B cell (primary cell): Measurements from ENCODE around the gene SYNJ1. TPM values are rescaled to one million over a fixed set of nuclear protein-coding genes. Genes with fewer than 3 reads are reported as not detected.

ENCODE experiments used
- ATAC-seq: fragments of 200-7000 bp; cut with Tn5 transposase; one replicate; pipeline ENCODE4 v1.10.0; 2021; ENCODE audit warnings: low read depth, mild to moderate bottlenecking, moderate number of reproducible peaks, moderate library complexity
- CTCF ChIA-PET: fragments of 350-600 bp; sonication (Branson Sonifier 250); formaldehyde crosslinking; loops from one replicate; lab custom pipeline; 2021; ENCODE audit warnings: antibody characterized with exemption, inconsistent platforms; lab: Charles Lee
- POLR2A ChIA-PET: fragments of 350-600 bp; sonication (Branson Sonifier 250); formaldehyde crosslinking; loops from one replicate; lab custom pipeline; 2021; ENCODE audit warnings: antibody characterized with exemption; lab: Charles Lee
- DNase-seq: peaks from one replicate; pipeline ENCODE4 v3.0.0; 2013
- H2AFZ ChIP-seq: 2 replicates; pipeline ENCODE4 v1.6.1; 2012; ENCODE audit warnings: mild to moderate bottlenecking, low read depth, low read length; ENCODE audit not compliant: insufficient read depth, poor library complexity, severe bottlenecking
- H3K27ac ChIP-seq, 2 donors: 1 replicate in 1 of 2; 2 replicates in 1 of 2; pipeline ENCODE4 v1.5.1; 2012 to 2013; ENCODE audit warnings: low read length in 2 of 2, mild to moderate bottlenecking in 2 of 2, moderate library complexity in 1 of 2
- H3K27me3 ChIP-seq, 4 experiments: fragments of 200-600 bp in 1 of 4; sonication (generic) in 1 of 4; replicated peaks in 1 of 4; 1 replicate in 2 of 4; 2 replicates in 2 of 4; pipeline versions ENCODE4 v1.6.1 to v1.7.0; 2013 to 2016; ENCODE audit warnings: low read length in 3 of 4, mild to moderate bottlenecking in 2 of 4, mixed read lengths in 1 of 4, moderate library complexity in 1 of 4; ENCODE audit not compliant: insufficient read depth in 4 of 4, control insufficient read depth in 3 of 4; ENCODE audit errors: control extremely low read depth in 1 of 4
- H3K36me3 ChIP-seq, 2 experiments: replicated peaks in 1 of 2; 1 replicate in 1 of 2; 2 replicates in 1 of 2; pipeline versions ENCODE4 v1.6.1 to v1.7.1; 2013; ENCODE audit warnings: low read length in 1 of 2; ENCODE audit not compliant: insufficient read depth in 2 of 2, control insufficient read depth in 1 of 2; ENCODE audit errors: control extremely low read depth in 1 of 2, extremely low read depth in 1 of 2
- H3K4me1 ChIP-seq, 2 donors: fragments of 200-600 bp in 1 of 2; sonication (generic) in 1 of 2; 1 replicate in 1 of 2; 2 replicates in 1 of 2; pipeline versions ENCODE4 v1.5.1 to v1.6.1; 2013 to 2017; ENCODE audit warnings: low read length in 2 of 2; ENCODE audit not compliant: control insufficient read depth in 2 of 2, insufficient read depth in 2 of 2
- H3K4me2 ChIP-seq: replicated peaks from 2 replicates; pipeline ENCODE3; 2012; ENCODE audit warnings: mild to moderate bottlenecking, low read depth, low read length; ENCODE audit not compliant: poor library complexity, severe bottlenecking
- H3K4me3 ChIP-seq, 5 experiments: fragments of 200-600 bp in 1 of 5; sonication (generic) in 1 of 5; 1 replicate in 3 of 5; 2 replicates in 2 of 5; pipeline versions ENCODE4 v1.5.1 to v1.7.0; 2011 to 2016; ENCODE audit warnings: low read length in 4 of 5, mild to moderate bottlenecking in 4 of 5, low read depth in 2 of 5, control low read depth in 1 of 5, moderate library complexity in 1 of 5; ENCODE audit not compliant: insufficient read depth in 1 of 5; ENCODE audit errors: control extremely low read depth in 1 of 5, extremely low read depth in 1 of 5
- H3K79me2 ChIP-seq: fragments of 200-600 bp; sonication (generic); one replicate; pipeline ENCODE4 v1.6.0; 2016; ENCODE audit warnings: low read length; ENCODE audit not compliant: control insufficient read depth, insufficient read depth
- H3K9ac ChIP-seq: fragments of 200-600 bp; sonication (generic); 2 replicates; pipeline ENCODE4 v1.6.1; 2017; ENCODE audit warnings: mild to moderate bottlenecking, low read length, moderate library complexity
- H3K9me3 ChIP-seq, 3 donors: one replicate each; pipeline versions ENCODE4 v1.6.1 to v1.7.1; 2013; ENCODE audit warnings: low read length in 2 of 3; ENCODE audit not compliant: control insufficient read depth in 2 of 3, insufficient read depth in 1 of 3; ENCODE audit errors: control extremely low read depth in 1 of 3
- H4K20me1 ChIP-seq: 2 replicates; pipeline ENCODE4 v1.6.0; 2012; ENCODE audit warnings: mild to moderate bottlenecking, low read length; ENCODE audit not compliant: insufficient read depth, control insufficient read depth, poor library complexity, severe bottlenecking
- H3K27ac Mint-ChIP-seq: one replicate; pipeline ENCODE4 v1.8.0; 2021; ENCODE audit warnings: mixed read lengths
- H3K27me3 Mint-ChIP-seq: one replicate; pipeline ENCODE4 v1.8.0; 2021; ENCODE audit warnings: mixed read lengths
- H3K4me1 Mint-ChIP-seq: one replicate; pipeline ENCODE4 v1.8.0; 2021; ENCODE audit warnings: mixed read lengths
- H3K4me3 Mint-ChIP-seq: one replicate; pipeline ENCODE4 v1.8.0; 2021; ENCODE audit warnings: mixed read lengths
- H3K9me3 Mint-ChIP-seq: one replicate; pipeline ENCODE4 v1.8.0; 2022; ENCODE audit warnings: mixed read lengths; ENCODE audit not compliant: insufficient read depth
- EZH2 ChIP-seq: IDR thresholded peaks from 2 replicates; pipeline ENCODE4 v1.6.1; 2012; ENCODE audit warnings: borderline replicate concordance, low read depth, mild to moderate bottlenecking, moderate library complexity, low read length; ENCODE audit not compliant: insufficient read depth, poor library complexity, severe bottlenecking
- WGBS: methylation state at CpG from one replicate; pipeline ENCODE4 v1.1.5; 2013; ENCODE audit warnings: missing lambda C conversion rate; ENCODE audit not compliant: insufficient coverage; 5-methylcytosine and 5-hydroxymethylcytosine counted together
- intact Hi-C: fragments of 100-400 bp; cut with micrococcal nuclease; formaldehyde crosslinking; loops from one replicate; pipeline ENCODE4 v1.10.0; 2022
- polyA plus RNA-seq: library from polyadenylated mRNA; depleted of rRNA; stranded (reverse); fragments of >200 nt; gene quantifications from 2 replicates; pipeline ENCODE4 v1.2.3, GENCODE V29; 2012
- total RNA-seq, 2 donors: library from RNA; stranded (reverse); fragments of 120-200 nt in 1 of 2; gene quantifications; 1 replicate in 1 of 2; 2 replicates in 1 of 2; pipeline versions ENCODE4 v1.2.3 to v1.2.4, GENCODE V29; 2013 to 2022
- TF ChIP-seq, protein P1 (sequence below): fragments of 200-600 bp; IDR thresholded peaks from one replicate; pipeline ENCODE4 v1.8.0; 2022; ENCODE audit warnings: antibody characterized with exemption, mild to moderate bottlenecking

Gene SYNJ1
- total and polyA plus RNA-seq, 2 donors (not counting 1 experiment from before 2014, with no cell fraction given) = 2.2 to 9.4 TPM

DNA sequence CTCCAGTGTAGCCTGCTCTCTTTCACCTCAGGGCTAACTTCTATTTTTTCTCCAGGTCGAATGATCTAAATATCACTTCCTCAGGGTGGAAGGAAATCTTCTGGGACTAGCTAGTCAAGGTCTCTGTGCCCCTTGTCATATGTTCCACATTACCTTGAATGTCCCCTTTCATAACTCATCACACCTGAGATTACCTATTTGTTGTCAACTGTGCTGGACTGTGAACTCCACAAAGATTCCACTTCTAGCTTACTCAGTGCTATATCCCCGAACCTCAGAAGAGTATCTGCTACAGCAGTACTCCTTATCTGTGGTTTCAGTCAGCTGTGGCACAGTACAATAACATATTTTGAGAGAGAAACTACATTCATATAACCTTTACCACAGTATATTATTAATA is 14.6 kb upstream of the SYNJ1 start:
- Histone ChIP-seq H3K9me3 (no peaks in the 10 kb centered on the region), H3K27me3 (no peaks in the 10 kb centered on the region), H3K4me1 (no peaks in the 10 kb centered on the region), H4K20me1 (no peaks in the 10 kb centered on the region), H3K4me2 (no peak overlapping the region), H2AFZ (no peak overlapping the region), H3K27ac (no peak overlapping the region), H3K4me3 (no peak overlapping the region), H3K9ac (no peak overlapping the region), H3K79me2 (no peaks in the 10 kb centered on the region), H3K36me3 (peaks cover 3 to 65% of the 10 kb centered on the region in 2 experiments)
- Mint-ChIP-seq H3K9me3 (no peaks in the 10 kb centered on the region), H3K4me1 (no peaks in the 10 kb centered on the region), H3K4me3 (no peak overlapping the region), H3K27ac (no peak overlapping the region), H3K27me3 (no peaks in the 10 kb centered on the region)
- POLR2A ChIA-PET = no interaction called here
- TF ChIP-seq, protein P1, sequence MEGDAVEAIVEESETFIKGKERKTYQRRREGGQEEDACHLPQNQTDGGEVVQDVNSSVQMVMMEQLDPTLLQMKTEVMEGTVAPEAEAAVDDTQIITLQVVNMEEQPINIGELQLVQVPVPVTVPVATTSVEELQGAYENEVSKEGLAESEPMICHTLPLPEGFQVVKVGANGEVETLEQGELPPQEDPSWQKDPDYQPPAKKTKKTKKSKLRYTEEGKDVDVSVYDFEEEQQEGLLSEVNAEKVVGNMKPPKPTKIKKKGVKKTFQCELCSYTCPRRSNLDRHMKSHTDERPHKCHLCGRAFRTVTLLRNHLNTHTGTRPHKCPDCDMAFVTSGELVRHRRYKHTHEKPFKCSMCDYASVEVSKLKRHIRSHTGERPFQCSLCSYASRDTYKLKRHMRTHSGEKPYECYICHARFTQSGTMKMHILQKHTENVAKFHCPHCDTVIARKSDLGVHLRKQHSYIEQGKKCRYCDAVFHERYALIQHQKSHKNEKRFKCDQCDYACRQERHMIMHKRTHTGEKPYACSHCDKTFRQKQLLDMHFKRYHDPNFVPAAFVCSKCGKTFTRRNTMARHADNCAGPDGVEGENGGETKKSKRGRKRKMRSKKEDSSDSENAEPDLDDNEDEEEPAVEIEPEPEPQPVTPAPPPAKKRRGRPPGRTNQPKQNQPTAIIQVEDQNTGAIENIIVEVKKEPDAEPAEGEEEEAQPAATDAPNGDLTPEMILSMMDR = no peak
- TF ChIP-seq EZH2 = no peak
- WGBS = no CpG with 5 or more reads among the region's 2 CpGs
- DNase-seq (no peak), ATAC-seq (no peak)
- intact Hi-C loops = no loop called here
- CTCF ChIA-PET = no interaction called here

- TF ChIP-seq, protein P1 = no peak
- no peak for TF ChIP-seq EZH2
- Mint-ChIP-seq H3K4me1 (no peaks in the 10 kb centered on the region), H3K4me3 (no peak overlapping the region), H3K27me3 (no peaks in the 10 kb centered on the region), H3K9me3 (no peaks in the 10 kb centered on the region), H3K27ac (no peak overlapping the region)
- intact Hi-C loops = no loop called here
- ATAC-seq (no peak), DNase-seq (no peak)
- H3K4me1 ChIP-seq = no peaks in the 10 kb centered on the region
- 100% methylated on average over 3 of the region's 3 CpGs for WGBS
- POLR2A ChIA-PET = no interaction called here
- H3K9me3 ChIP-seq = no peaks in the 10 kb centered on the region
- no peak overlapping the region for H3K4me3 ChIP-seq
- CTCF ChIA-PET = no interaction called here
- H4K20me1 ChIP-seq = no peaks in the 10 kb centered on the region
- H3K79me2 ChIP-seq = no peaks in the 10 kb centered on the region
- H3K9ac ChIP-seq = no peak overlapping the region
- no peak overlapping the region for H2AFZ ChIP-seq
- H3K4me2 ChIP-seq = no peak overlapping the region
- peaks cover 2 to 59% of the 10 kb centered on the region in 2 experiments for H3K36me3 ChIP-seq
- no peak overlapping the region for H3K27ac ChIP-seq
- H3K27me3 ChIP-seq = no peaks in the 10 kb centered on the region
Observed at GRCh38 chr21:32741336-32741735, 13.5 kb upstream of the SYNJ1 start.
